ENCODE data around the gene HOXD4.
A peak's percentile ranks its signal among the peaks of the same experiment; 100 is the strongest.

Gene HOXD4

DNA sequence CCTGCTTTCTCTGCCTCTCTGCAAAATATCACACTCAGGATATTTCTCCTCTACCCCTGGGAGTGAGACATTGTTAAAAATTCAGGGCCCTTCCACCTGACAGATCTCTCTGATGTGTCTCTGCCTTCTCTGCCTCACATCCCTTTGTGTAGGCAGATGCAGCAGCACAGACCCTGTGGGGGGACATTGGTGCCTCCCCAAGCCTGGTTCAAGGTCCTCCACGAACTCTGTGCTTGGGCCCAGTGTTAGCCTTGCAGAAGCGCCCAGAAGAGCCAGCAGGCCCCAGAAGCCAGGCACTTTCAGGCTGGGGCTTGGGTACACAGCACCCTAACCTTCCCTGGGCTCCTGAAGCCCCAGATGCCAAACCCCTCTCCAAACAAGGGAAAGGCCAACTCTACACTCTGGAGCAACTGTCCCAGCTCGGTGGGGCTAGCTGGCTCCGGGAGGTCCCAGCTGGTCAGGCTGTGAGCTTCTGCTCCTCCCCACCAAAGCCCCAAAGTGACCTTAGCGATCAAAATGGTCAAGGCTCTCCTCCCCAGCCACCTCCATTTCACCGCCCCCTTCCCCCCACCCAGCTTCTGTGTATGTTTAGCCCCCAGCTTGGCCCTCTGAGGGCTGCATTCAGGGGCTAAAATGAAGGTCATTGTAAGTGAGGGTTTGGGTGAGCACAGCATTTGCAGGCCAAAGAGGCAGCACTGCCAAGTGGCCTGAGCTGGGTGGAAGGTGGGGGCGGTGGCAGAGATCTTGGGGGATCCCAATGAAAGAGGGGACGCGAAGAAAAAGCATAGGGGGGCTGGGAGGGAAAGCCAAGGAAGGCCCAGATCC lies 26.2 kb upstream of the HOXD4 start:
- TF ChIP-seq, protein P1, sequence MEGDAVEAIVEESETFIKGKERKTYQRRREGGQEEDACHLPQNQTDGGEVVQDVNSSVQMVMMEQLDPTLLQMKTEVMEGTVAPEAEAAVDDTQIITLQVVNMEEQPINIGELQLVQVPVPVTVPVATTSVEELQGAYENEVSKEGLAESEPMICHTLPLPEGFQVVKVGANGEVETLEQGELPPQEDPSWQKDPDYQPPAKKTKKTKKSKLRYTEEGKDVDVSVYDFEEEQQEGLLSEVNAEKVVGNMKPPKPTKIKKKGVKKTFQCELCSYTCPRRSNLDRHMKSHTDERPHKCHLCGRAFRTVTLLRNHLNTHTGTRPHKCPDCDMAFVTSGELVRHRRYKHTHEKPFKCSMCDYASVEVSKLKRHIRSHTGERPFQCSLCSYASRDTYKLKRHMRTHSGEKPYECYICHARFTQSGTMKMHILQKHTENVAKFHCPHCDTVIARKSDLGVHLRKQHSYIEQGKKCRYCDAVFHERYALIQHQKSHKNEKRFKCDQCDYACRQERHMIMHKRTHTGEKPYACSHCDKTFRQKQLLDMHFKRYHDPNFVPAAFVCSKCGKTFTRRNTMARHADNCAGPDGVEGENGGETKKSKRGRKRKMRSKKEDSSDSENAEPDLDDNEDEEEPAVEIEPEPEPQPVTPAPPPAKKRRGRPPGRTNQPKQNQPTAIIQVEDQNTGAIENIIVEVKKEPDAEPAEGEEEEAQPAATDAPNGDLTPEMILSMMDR (IDR thresholded peaks at IDR 0.05; ENCODE audit: borderline replicate concordance, insufficient read depth, low read depth, low read length) = no peak

DNA sequence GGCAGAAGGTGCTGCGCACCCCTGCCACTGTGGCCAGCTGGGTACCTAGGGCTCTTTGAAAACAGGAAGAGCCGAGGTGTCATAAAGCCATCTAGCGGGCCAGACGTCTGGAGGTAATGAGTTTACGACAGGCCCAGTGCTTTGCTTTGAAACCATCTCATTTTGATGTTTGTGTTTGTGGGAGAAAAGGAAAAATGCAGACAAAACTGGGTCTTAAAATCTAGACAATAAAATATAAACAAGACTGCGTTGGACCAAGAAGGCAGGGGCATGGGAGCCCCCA lies 25.6 kb upstream of the HOXD4 start:
- H3K4me3 ChIP-seq (ENCODE audit: low read depth, low read length) = no peak overlapping the region
- TF ChIP-seq, protein P1 (IDR thresholded peaks at IDR 0.05; ENCODE audit: borderline replicate concordance, insufficient read depth, low read depth, low read length) = no peak

More for the DNA sequence above, 26.2 kb upstream of the HOXD4 start:
- no peak overlapping the region for H3K4me3 ChIP-seq (ENCODE audit: low read depth, low read length)

- TF ChIP-seq, protein P1 (IDR thresholded peaks at IDR 0.05; ENCODE audit: borderline replicate concordance, insufficient read depth, low read depth, low read length) = peak; percentile 59; the same call in 1 of the 2 replicates
- no peak overlapping the region for H3K4me3 ChIP-seq (ENCODE audit: low read depth, low read length)
Measured at GRCh38 chr2:176126929-176127773, 24.2 kb upstream of the HOXD4 start.

- H3K4me3 ChIP-seq (ENCODE audit: low read depth, low read length) = no peak overlapping the region
Measured at GRCh38 chr2:176127774-176128072, 23.6 kb upstream of the HOXD4 start.

GRCh38 chr2:176128172-176128981 lies 23.0 kb upstream of the HOXD4 start:
- H3K4me3 ChIP-seq (ENCODE audit: low read depth, low read length) = no peak overlapping the region
- TF ChIP-seq, protein P1 (IDR thresholded peaks at IDR 0.05; ENCODE audit: borderline replicate concordance, insufficient read depth, low read depth, low read length) = no peak

More at GRCh38 chr2:176127774-176128072, 23.6 kb upstream of the HOXD4 start:
- TF ChIP-seq, protein P1 (IDR thresholded peaks at IDR 0.05; ENCODE audit: borderline replicate concordance, insufficient read depth, low read depth, low read length) = no peak

GRCh38 chr2:176128982-176129796 lies 22.2 kb upstream of the HOXD4 start, which contains the start of gene HOXD8:
TSS of gene HOXD8 (plus strand) at chr2:176129705. CDS start at chr2:176130367, 662 bp downstream.
- no peak within 1 kb of the TSS for H3K4me3 ChIP-seq (ENCODE audit: low read depth, low read length)
- TF ChIP-seq, protein P1 (IDR thresholded peaks at IDR 0.05; ENCODE audit: borderline replicate concordance, insufficient read depth, low read depth, low read length) = no peak

Data from GM12875 (cell line).